Hepatocyte (in vitro differentiated cells): Measurements from ENCODE around the gene ARFGEF3.

ENCODE experiments used
- CTCF ChIP-seq: fragments of 200-600 bp; sonication (generic); IDR thresholded peaks from 2 replicates; pipeline ENCODE4 v1.5.1; 2016; ENCODE audit warnings: antibody characterized with exemption, mild to moderate bottlenecking; ENCODE audit not compliant: poor library complexity
- EZH2phosphoT487 ChIP-seq: fragments of 200-600 bp; sonication (generic); IDR thresholded peaks from one replicate; pipeline ENCODE4 v1.6.1; 2018; ENCODE audit warnings: antibody characterized with exemption, mild to moderate bottlenecking, low read depth, moderate library complexity; ENCODE audit not compliant: unreplicated experiment, severe bottlenecking

- TF ChIP-seq CTCF (no peak), EZH2phosphoT487 (no peak)
Observed at GRCh38 chr6:138241934-138242333, 80.2 kb downstream of the ARFGEF3 start.
